SKM-1 treated with dmso at 0.1 percent for 144 hours (cell line): Measurements from ENCODE around the gene DPP9.

ENCODE experiments used
- DNase-seq: peaks from one replicate; lab custom pipeline; 2025; ENCODE audit not compliant: unreplicated experiment; lab: John Stamatoyannopoulos, UW

DPP9 gene

DNA sequence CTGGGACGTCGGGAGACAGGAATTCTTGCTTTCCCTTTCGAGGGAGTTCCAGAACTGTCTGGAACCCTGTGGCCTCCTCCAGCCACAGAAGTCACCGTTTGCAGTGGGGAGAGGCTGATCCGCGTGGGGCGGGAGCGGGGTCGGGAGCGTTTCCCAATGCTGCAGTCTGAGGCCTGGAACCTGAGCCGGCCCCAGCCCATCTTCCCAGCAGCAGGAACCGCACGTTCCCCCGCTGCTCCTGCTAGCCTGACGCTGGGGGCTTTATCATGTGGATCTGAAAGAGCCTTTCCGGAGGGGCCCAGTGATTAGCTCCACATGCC, 13.4 kb downstream of the DPP9 start:
- DNase-seq: no peak

DNA sequence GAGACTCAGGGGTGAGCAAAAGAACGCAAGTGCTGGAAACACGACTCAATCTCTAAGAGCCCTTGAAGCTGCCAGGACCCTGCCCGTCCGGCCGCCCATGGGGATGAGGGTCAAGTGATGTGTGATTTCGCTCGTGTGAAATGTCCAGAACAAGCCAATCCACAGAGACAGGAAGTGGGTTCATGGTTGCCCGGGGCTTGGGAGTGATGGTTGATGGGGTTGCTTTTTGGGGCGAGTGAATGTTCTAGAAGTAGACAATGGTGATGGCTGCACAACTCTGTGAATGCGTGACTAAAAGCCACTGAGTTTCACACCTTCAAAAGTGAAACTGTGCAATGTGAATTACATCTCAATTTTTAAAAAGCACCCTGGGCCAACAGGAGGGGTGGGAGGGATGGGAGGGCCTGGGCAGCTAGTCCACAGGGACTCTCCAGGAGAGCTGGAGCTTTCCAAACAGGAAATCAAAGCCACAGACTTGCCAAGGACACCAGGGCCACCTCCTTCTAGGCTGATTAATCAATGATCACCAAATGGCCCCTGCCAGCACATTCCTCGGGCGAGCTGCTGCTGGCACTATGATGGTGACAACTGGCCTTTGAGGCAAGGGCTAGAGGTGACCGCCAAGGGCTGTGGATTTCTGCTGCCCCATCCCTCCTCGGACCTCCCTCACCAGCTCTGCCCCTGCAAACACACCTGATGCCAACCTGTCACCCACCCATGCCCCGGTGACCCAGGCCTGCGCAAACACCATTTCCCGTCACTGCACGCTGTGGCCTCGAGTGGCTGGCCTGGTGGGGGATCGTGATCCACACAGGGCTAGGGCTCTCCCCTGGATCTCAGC, 14.0 kb downstream of the DPP9 start:
- no peak for DNase-seq

DNA sequence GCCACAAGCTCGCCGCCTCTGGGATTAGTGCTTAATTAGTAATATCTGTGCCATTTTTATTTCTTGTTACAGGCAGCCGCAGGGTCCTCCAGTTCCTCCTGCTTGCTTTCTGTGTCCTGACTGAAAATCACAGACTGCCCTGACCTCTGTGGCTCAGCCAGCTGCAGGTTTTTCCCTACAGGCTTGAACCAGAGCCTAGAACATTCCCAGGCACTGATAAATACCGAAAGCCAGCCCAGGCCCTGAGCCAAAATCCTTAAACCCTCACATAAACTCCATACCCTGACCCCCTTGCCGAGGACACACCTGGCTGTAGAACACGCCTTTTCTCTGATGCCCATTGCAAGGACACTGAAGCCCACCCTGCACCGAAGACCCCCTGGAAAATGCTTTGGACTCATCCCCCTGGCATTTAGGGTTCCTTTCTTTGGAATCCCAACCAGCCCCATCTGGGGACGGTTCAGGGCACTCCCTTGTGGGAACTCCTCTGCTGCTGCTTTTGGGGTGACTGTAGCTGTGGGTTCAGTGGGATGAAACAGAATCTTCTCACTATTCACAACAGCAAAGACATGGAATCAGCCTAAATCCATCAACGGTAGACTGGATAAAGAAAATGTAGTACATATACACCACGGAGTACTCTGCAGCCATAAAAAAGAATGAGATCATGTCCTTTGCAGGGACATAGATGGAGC, 15.5 kb downstream of the DPP9 start:
- no peak for DNase-seq

DNA sequence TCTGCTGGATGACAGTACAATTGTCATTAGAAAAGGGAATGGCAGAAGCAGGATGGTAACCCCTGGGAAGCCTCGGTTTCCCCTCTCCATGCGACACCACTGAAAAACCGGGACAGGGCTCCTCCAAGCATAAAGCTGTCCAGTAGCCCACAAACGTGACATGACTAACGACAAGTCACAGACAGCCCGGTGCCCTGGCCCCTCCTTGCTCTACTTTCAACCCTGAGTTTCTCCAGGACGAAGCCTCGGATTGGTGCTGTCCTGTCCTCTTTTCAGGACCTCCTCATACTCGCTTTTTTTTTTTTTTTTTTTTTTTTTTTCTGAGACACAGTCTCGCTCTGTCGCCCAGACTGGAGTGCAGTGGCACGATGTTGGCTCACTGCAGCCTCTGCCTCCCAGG, 16.3 kb downstream of the DPP9 start:
- no peak for DNase-seq

DNA sequence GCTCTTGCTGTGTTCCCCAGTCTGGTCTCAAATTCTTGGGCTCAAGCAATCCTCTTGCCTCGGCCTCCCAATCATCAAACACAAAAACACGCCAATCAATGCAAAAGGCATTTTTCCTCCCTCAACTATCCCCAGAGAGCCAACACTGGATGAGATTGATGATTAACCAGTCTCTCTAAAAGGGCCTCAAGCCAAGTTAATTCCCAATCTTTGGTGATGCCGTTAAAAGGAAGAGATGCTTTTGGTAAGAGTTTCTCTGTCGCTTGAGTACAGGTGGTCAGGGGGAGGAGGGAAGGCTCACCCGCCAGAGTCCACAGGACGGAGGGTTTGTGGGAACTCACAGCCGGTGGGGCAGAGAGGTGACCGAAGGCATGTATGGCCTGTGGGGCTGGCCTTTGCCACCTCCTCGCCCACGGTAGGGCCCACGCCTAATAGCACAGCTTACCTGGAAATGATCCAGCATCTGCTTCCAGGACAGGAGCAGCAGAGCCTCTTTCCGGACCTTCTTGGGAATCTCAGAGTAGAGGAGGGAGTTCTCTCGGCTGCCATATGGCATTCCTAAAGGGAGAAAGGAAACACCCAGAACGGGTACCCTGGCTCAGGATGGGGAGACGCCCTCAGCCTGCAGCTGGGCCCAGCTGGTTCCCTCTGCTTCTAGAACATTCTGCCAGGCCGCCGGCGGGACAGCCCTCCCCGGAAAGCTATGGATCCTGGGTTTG, 18.1 kb downstream of the DPP9 start:
- DNase-seq: no peak

DNA sequence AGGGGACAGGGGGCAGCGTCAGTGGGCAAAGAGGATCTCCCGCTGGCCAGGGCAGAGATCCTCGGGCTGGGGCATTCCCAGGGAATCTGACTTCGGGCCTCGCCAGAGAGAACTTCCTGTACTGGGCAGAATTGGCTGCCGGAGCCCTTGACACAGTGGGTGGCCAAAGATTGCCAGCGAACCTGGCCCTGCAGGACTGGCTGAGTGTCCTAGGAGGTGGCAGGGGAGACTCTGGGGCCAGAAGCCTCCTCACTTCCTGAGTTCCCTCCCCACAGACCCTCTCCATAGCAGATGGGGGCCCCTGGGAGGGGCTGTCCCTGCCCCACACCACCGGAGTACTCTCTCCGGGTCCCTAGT, 19.3 kb downstream of the DPP9 start:
- DNase-seq: no peak

GRCh38 chr19:4703671-4704316, 19.8 kb downstream of the DPP9 start:
- no peak for DNase-seq

- no peak for DNase-seq
Measured at GRCh38 chr19:4702764-4703163, 20.9 kb downstream of the DPP9 start.

DNA sequence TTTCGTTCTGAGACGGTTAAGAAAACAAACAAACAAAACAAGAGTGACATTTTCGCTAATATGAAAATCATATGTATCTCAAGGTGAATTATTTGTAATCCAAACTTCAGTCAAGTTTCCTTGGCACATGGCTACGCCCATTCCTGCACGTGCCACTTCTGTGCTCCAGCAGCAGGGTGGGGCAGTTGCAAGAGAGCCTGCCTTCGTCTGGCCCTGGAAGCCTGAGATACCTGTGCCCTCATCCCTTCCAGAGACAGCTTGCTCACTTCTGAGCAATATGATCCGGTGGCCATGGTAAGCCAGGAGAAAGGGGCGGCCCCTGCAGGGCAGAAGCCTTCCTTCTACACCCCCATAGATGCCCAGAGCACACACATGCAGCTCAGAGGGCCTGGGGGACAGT, 22.1 kb downstream of the DPP9 start:
- DNase-seq: no peak

DNA sequence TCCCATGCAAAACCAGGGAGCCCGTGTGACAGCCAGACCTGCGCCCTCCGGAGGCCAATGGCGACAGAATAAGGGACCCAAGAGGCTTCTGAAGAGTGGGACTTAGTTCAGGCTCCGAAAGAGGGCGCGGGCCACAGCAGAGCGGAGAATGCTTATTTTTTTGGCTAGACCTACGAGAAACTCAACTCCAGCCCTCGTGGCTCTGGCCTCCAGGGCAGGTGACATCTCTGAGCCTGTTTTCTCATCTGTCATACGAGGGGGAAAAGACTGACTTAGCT, 23.0 kb downstream of the DPP9 start:
- DNase-seq: no peak

DNA sequence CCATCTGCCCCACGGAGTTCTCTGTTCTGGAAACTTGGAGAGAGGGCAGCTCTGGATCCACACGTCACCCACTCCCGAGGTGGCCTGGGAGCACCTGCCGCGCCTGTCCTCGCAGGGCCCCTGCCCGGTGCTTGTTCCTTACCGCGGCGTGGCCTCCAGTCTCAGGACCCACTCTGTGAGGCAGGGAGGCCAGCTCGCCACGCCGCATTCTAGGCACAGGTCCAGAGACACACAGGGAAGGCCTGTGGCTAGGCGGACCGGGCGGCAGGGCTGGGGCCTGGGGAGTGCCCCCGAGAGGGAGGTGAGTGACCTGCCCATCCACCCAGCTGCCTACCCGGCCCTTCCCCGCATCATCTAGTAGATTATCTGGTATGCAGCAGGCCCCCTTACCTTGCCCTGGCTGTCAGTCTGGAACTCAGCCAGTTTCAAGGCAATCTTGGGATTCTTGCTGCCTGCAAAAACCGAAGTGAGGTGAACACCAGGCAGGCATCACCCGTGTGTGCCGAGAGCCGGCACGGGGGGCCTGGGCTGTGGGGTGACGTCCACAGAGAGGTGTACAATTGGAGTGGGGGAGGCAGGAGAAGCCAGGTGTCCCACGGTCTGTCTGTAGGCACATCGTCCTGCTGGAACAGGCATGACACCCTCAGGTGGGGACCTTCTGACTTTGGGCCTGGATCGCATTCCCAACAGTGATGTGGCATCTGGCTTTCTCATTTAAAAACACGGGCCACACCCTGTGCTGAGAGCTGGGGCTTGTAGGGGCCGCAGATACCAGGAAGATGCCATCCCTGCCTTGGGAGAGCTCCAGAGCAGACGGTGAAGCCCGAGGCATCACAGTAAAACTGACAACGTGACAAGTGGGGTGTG, 23.6 kb downstream of the DPP9 start:
- DNase-seq: no peak

- DNase-seq: no peak
Measured at GRCh38 chr19:4697304-4697703, 26.3 kb downstream of the DPP9 start.

DNA sequence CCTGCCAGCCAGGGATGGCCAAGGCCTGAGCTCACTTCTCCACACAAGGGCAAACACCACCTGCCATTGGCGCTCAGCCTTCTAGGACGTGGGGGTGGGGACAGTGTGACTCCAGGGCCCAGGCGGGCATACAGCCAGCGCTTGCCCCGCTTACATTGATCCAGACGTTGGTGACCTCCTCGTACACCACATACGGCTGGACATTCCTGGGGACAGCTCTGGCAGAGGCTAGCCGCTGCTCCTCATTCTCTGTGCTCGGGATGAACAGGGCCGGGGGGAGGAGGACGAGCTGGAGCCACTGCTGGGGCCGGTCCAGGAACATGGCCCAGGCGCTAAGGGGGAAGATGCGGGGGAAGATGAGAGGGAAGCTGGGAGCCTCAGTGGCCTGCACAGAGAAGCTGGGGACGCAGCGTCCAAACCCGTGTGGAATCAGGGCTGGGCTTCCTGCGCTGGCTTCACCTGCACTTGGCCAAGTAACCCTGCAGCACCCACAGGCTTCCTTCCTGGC, 28.4 kb downstream of the DPP9 start:
- no peak for DNase-seq

DNA sequence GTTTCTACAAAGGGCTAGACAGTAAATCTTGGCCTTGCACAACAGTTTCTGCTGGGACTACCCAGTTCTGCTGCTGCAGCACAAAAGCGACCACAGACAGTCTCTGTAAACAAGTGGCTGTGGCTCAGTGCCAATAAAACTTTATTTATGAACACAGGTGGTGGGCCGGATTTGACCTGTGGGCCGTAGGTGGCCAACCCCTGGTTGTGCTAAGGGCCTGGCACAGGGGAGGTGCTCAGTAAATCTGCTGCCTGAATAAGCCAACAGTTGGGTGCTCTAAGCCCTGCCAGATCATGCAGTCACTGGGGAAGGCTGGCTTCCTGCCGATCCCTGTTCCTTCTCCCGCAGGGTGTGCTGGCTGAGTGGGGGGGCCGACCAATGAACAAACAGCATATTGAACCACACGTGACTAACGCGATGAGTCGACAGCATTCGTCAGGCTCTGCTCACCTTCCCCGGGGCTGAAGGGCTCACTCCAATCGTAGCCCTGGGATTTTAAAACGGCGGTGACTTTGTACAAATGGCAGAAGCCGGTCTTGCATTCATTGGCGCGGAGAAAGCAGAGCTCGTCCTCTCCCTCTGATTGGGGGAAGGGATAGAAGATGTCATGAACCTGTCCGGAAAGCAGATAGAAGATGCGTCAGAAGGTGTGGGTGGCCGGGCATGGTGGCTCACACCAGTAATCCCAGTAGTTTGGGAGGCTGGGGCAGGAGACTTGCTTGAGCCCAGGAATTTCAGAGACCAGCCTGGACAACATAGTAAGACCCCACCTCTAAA, 29.2 kb downstream of the DPP9 start:
- no peak for DNase-seq

- no peak for DNase-seq
Measured at GRCh38 chr19:4693471-4694121, 30.0 kb downstream of the DPP9 start.

DNA sequence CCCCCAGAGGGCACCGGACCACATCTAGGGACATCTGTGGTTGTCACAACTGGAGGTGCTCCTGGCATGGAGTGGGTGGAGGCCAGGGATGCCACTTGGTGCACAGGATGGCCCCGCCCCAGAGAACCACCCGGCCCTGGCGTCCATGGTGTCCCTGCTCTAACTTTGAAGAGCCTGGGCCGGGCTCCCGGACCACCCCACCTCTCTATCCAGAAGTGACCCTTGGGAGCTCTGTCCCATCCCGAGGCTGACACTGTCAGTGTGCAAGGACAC, 30.6 kb downstream of the DPP9 start:
- DNase-seq: no peak

GRCh38 chr19:4692251-4693077, 31.2 kb downstream of the DPP9 start:
- no peak for DNase-seq

DNA sequence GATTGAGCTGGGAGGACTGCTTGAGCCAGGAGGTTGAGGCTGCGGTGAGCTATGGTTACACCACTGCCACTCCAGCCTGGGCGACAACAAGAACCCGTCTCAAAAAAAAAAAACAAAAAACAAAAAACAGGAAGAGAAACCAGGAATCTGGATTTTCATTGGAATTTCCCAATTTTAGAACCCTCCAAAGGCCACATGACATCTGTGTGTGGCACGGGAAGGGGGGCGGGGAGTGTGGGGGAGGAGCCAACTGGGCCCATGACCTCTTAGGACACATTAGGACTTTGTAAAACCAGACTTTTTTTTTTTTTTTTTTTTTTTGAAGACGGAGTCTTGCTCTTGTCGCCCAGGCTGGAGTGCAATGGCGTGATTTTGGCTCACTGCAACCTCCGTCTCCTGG, 32.3 kb downstream of the DPP9 start:
- no peak for DNase-seq

GRCh38 chr19:4690361-4690760, 33.3 kb downstream of the DPP9 start:
- no peak for DNase-seq
